Kidney epithelial cell (primary cell): ENCODE results near the gene PAAF1. TPM values are rescaled to one million over a fixed set of nuclear protein-coding genes. Genes with fewer than 3 reads are reported as not detected.
"Not testable (repeated sequence)": the region's sequence is repeated elsewhere in the genome, so short reads cannot be mapped to it uniquely, and the experiment has no call there.

Experiments
- DNase-seq: peaks from one replicate; pipeline ENCODE4 v3.0.0-alpha.2; 2010; ENCODE audit warnings: low read depth
- H3K27me3 ChIP-seq: 2 replicates; pipeline ENCODE4 v1.6.0; 2011; ENCODE audit warnings: low read length; ENCODE audit not compliant: control insufficient read depth, insufficient read depth
- H3K36me3 ChIP-seq: 2 replicates; pipeline ENCODE4 v1.5.1; 2011; ENCODE audit warnings: low read length; ENCODE audit not compliant: control insufficient read depth, insufficient read depth
- H3K4me3 ChIP-seq: 2 replicates; pipeline ENCODE4 v1.5.1; 2011; ENCODE audit warnings: low read depth, mild to moderate bottlenecking, control low read depth, low read length
- total RNA-seq: library from RNA; depleted of rRNA; stranded (reverse); fragments of >200 nt; gene quantifications from 2 replicates; pipeline ENCODE4 v1.2.3, GENCODE V29; 2015
- TF ChIP-seq, protein P1 (sequence below): IDR thresholded peaks from 2 replicates; pipeline ENCODE4 v1.5.1; 2011; ENCODE audit warnings: mild to moderate bottlenecking, moderate library complexity, low read length, control low read depth, inconsistent platforms; ENCODE audit not compliant: insufficient read depth, poor library complexity, severe bottlenecking

Gene PAAF1
- total RNA-seq, 1 donor from 2014 or later: 11.9 TPM

DNA sequence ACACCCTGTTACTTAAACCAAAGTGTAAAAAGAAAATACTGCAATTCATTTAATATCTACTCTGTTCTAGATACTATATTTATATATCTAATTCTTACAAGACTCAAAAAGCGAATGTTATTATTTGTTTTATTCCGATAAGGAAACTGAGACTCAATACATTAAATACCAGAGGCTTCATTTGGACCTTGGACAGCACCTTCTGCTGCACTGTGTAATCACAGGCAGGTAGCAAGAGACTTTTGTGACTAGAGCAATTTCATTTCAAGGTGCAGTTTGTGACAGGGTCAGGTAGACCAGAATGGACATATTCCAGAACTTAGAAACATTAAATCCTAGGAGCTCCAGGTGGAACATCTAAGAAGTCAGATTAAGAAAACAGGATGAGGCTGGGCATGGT is 52.6 kb downstream of the PAAF1 start:
- TF ChIP-seq, protein P1, sequence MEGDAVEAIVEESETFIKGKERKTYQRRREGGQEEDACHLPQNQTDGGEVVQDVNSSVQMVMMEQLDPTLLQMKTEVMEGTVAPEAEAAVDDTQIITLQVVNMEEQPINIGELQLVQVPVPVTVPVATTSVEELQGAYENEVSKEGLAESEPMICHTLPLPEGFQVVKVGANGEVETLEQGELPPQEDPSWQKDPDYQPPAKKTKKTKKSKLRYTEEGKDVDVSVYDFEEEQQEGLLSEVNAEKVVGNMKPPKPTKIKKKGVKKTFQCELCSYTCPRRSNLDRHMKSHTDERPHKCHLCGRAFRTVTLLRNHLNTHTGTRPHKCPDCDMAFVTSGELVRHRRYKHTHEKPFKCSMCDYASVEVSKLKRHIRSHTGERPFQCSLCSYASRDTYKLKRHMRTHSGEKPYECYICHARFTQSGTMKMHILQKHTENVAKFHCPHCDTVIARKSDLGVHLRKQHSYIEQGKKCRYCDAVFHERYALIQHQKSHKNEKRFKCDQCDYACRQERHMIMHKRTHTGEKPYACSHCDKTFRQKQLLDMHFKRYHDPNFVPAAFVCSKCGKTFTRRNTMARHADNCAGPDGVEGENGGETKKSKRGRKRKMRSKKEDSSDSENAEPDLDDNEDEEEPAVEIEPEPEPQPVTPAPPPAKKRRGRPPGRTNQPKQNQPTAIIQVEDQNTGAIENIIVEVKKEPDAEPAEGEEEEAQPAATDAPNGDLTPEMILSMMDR: no peak
- Histone ChIP-seq H3K36me3 (peaks cover 2% of the 10 kb centered on the region), H3K4me3 (no peak overlapping the region), H3K27me3 (no peaks in the 10 kb centered on the region)
- DNase-seq: no peak

DNA sequence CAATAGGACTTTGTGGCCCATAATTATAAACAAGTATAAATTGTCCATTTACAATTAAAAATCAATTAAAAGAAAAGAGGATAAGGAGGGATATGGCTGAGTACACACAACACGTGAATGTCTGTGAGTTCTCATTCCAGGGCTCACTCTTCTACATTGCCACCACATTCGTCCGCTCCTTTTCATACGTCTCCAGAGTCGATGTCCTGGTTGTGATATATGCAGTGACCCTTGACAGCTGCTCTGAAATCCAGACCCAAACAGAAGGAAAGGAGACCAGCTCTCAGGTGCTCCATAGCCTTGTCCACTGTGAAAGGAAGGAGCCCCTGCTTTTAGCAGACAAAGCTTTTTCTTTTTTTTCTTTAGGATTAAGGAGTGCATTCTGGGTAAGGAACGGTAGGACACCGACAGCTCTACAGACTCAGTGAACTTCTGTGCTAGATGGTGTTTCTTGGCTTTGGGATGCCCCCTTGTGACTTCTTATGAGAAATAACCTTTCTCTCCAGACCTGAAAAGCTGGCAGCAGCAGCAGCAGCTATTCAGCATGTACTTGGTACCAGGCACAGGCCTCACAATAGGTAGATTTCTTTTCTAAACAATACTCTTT is 54.3 kb downstream of the PAAF1 start:
- DNase-seq: peak; percentile 48
- TF ChIP-seq, protein P1: peak; percentile 50
- Histone ChIP-seq H3K4me3 (no peak overlapping the region), H3K27me3 (no peaks in the 10 kb centered on the region), H3K36me3 (peaks cover 2% of the 10 kb centered on the region)

DNA sequence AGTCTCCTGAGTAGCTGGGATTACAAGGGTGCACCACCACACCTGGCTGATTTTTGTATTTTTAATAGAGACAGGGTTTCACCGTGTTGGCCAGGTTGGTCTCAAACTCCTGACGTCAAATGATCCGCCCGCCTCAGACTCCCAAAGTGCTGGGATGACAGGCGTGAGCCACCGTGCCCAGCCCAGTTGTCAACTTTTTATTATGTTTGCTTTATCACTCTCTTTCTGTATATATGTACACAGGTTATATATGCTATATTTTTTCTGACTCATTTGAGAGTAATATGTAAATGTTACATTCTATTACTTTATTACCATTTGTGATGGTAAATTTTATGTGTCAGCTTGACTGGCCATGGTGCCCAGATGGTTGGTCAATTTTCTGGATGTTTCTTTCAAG is 55.2 kb downstream of the PAAF1 start:
- no peaks in the 10 kb centered on the region for H3K27me3 ChIP-seq
- TF ChIP-seq, protein P1: no peak
- no peak for DNase-seq
- H3K4me3 ChIP-seq: no peak overlapping the region
- H3K36me3 ChIP-seq: peaks cover 2% of the 10 kb centered on the region

DNA sequence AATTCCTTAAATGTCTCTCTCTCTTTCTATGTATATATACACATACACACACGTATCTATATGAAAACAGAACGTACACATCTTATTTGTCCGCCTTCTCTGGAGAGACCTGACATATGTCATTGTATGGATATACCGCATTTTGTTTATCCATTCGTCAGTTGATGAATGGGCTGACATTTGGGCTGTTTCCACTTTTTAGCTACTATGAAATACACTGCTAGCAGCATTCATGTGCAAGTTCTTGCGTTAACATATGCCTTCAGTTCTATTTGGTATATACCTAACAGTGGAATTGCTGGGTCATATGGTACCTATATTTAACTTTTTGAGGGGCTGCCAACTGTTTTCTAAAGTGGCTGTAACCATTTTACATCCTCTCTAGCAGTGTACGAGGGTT is 56.0 kb downstream of the PAAF1 start:
- TF ChIP-seq, protein P1: no peak
- no peak for DNase-seq
- Histone ChIP-seq H3K27me3 (no peaks in the 10 kb centered on the region), H3K36me3 (peaks cover 2% of the 10 kb centered on the region), H3K4me3 (no peak overlapping the region)

DNA sequence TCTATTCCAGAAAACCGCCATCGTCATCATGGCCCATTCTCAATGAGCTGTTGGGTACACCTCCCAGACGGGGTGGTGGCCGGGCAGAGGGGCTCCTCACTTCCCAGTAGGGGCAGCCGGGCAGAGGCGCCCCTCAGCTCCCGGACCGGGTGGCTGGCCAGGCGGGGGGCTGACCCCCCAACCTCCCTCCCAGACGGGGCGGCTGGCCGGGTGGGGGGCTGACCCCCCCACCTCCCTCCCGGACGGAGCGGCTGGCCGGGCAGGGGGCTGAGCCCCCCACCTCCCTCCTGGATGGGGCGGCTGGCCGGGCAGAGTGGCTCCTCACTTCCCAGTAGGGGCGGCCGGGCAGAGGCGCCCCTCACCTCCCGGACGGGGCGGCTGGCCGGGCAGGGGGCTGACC is 59.2 kb downstream of the PAAF1 start:
- not testable (repeated sequence) for H3K27me3 ChIP-seq, H3K4me3 ChIP-seq, DNase-seq, H3K36me3 ChIP-seq

DNA sequence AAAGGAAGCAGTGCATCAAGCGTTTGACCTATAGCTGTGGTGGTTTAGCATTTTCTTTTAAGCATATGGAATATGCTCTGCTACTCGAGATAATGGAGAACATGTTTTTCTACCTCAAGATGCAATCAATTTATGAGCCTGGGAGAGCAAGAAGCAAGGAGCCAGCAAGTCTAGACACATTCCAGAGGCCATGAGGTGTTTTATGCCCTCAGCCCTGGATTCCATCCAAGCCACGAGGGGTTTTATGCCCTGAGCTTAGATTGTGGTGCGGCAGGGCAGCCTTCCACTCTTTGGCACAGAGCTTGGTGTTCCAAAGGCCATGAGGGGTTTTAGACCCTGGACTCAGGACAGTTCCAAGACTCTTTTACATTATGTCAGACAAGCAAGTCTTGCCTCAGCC is 62.3 kb downstream of the PAAF1 start:
- TF ChIP-seq, protein P1: no peak
- Histone ChIP-seq H3K36me3 (no peaks in the 10 kb centered on the region), H3K4me3 (no peak overlapping the region), H3K27me3 (no peaks in the 10 kb centered on the region)
- no peak for DNase-seq
